ENCODE measurements around the gene PEAK1.

Gene PEAK1

DNA sequence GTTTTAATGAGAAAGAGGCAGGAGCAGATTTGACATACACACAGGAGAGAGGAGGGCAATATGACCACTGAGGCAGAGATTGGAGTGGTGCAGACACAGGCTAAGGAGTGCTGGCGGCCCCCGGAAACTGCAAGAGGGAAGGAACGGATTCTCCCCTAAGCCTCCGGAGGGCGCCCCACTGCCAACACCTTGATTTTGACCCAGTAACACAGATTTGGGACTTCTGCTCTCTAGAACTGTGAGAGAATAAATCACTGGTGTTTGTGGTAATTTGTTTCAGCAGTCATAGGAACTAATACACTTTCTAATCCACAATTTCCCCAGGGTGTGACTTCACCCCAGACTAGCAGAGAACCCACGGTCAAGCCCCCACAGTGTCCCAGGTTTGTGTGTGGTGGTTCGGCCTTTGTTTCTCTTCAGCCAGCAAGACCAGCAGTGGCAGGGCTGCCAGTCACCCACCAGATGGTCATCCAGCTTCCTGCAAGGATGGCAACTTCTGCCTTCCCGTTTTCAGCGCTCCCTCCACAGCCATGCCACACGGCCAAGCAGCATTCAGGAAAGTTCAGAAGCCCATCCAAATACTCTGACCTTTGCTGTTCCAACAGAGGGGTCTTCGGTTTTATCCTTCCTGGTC lies 325.4 kb downstream of the PEAK1 start:
- DNase-seq (ENCODE audit: low read depth): no peak

GRCh38 chr15:77093436-77093835 lies 326.5 kb downstream of the PEAK1 start:
- no peak for DNase-seq (ENCODE audit: low read depth)

DNA sequence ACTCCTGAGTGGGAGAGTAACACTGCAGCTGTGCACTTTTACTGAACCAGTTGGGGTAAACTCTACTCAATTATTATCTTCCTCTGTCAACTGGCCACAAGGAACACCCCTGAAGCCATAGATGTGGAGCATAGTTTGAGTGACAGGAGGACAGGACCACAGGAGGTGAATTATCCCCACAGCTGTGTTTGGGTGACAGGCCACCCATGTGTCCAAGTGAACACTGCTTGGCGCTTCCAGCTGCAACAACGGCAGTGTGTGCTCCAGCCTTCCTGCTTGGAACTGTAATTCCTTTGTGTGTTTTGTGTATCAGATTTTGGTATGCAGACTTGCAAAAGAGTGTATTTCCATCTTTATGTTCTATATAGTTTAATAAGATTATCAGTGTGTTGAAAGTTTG lies 328.8 kb downstream of the PEAK1 start:
- DNase-seq (ENCODE audit: low read depth): no peak

DNA sequence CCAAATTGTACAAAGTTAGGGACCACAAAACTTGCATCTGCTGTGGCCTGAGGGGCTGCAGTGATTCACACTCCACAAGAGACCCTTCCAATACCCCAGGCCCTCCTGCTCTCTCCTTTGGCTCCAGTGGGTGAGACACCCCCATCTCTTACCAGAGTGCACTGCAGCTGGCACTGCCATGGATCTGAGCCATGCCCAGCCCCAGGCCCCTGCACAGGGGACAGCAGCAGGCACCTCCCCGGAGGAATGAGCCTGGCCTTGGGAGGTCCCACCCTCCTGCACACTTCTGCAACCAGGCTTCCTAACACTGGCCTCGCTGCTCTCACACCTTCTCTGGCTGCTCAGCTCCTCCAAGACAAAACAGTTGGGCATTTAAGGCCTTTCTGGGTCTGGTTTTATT lies 332.7 kb downstream of the PEAK1 start:
- DNase-seq (ENCODE audit: low read depth): no peak

DNA sequence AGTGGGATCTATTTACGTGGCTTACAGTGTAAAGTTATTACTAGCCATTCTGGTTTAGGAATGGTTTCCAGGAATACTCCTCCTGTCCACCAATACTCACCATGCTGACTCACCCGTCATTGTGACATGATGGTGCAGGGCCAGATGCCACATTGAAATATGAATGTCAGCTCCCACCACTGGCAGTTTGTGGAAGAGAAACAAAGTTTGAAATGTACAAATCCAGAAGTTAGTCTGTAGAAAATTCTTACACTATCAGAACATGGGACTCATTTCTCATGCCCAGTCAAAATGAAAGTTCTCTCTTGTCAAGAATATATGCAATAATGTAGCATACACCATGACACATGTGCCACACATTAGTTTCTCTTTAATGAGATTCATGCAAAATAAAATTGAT lies 334.6 kb downstream of the PEAK1 start:
- DNase-seq (ENCODE audit: low read depth): peak; percentile 82

GRCh38 chr15:77084436-77084835 lies 335.5 kb downstream of the PEAK1 start:
- no peak for DNase-seq (ENCODE audit: low read depth)

- no peak for DNase-seq (ENCODE audit: low read depth)
Observed at GRCh38 chr15:77083381-77084160, 336.3 kb downstream of the PEAK1 start.

DNA sequence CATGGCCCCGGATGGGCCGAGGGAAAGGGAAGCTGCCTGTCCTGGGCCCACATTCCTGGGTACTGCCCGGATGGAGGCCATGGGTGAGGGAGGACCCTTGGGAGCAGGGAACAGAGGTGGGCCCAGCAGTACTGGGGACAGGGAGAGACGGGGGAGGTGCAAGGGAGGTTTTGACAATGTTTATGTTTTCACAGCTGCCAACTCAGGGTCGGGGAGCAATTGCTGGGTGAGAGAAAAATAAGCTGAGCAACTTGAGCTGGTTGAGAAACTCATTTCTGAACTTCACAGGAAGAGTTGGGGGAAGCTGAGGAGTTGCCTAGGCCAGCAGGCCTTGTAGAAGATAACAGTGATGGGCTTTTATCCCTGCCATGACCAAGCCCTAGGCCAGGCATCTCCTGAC lies 337.9 kb downstream of the PEAK1 start:
- DNase-seq (ENCODE audit: low read depth): no peak

DNA sequence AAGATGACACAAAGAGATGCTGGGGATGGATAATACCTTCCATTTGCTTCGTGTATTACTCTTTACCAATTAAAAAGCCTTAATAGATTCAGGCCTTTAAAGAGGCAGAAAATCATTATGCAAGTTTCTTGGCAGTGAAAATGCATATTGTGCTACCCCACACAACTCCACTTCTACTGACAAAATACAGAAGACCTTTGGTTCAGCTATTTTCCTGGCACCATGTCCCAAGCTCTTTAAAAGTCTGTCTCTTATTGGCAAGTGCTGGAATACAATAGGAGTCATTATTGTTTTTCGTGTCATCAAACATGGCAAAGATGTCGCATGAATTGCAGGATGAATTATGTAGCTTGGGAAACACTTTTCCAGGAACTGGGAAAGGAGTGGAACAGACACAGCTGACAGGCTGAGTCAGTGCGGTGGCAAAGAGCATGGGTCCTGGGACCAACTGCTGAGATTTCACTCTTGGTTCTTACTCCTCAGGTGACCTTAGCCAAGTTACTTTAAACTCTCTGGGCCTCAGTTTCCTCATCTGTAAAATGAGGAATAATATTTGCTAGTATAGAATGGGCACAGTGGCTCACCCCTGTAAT lies 343.5 kb downstream of the PEAK1 start:
- no peak for DNase-seq (ENCODE audit: low read depth)

- no peak for DNase-seq (ENCODE audit: low read depth)
Observed at GRCh38 chr15:77075528-77075927, 344.4 kb downstream of the PEAK1 start.

GRCh38 chr15:77074350-77074749 lies 345.6 kb downstream of the PEAK1 start:
- no peak for DNase-seq (ENCODE audit: low read depth)

DNA sequence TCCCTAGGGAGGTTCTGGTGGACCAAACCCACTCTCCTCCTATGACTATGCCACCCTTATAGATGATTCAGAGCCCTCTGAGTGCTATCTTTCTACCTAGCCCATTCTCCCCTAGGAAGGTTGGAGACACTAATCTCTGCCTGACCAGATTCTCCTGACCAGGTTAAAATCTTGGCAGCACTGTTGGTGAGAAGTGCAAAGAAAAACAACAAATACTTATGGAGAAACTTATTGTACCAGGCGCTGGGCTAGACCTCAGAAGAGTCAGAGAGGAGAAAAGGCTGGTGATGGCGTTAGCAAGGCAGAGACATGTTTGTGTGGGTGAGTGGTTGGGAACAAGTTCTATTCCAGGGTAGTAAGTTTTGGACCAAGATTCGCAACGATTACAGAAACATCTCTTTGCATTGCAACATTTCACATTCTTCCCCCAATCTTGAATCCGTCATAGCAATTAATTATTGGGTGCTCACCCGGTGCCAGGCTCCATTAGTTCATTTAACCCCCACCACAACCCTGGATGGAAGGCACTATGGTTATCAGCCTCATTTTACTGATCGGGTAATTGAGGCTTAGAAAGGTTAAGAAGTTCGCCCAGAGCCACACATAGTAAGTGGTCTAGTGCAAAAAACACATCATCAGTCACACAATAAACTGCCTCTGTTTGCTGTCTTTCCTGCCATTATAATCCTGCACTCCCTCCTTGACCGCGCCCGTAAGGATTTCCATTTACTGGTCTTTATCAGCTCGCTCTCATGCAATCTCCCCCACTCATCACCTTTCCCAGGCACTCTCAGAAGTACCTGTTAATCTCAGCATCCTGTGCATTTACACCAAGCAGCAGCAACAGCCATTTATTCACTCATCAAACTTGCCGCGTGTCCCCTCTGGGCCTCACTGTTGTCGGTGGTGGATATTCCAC lies 348.3 kb downstream of the PEAK1 start:
- no peak for DNase-seq (ENCODE audit: low read depth)

DNA sequence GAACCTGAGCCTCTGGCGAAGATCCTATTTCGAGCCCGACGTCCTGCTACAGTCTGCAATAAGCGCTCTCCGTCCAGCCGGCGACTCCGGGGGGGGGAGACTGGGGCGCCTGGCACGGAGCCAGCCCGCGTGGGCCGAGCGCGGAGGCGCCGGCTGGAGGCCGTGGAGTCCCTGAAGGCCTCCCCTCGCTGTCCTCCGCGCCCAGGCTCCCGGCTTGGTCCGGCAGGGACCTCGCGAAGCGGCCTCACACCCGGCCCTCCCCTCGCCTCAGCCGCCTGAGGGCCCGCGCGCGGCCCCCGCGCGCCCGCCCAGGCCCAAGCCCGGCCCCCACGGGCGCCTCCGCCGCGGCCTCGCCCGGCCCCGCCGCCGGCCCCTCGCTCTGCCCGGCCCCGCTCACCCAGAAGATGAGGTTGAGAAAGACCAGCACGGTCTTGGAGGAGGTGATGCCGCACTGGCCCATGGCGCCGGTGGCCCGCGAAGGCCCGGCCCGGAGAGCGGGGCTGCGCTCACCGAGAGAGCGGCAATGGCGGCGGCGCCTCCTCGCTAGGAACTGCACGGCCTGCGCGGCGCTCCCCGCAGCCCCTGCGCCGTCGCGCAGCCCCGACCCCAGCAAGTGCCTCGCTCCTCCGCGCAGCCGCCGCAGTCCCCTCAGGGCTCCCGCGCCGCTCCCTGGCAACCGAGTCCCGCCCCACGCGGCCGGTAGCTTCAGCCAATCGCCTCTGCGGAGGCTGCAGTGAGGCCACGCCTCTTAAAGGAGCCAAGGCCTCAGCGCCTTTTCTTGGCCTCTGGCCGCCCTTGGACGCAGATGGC lies 349.2 kb downstream of the PEAK1 start, which contains the start of gene TSPAN3:
TSS of gene TSPAN3 (minus strand) at position 615 of the 810 bp plus-strand sequence. CDS start at position 460, 155 bp downstream.
- DNase-seq (ENCODE audit: low read depth): peak; percentile 84

GRCh38 chr15:77070180-77070494 lies 349.8 kb downstream of the PEAK1 start:
- DNase-seq (ENCODE audit: low read depth): no peak

- DNase-seq (ENCODE audit: low read depth): no peak
Observed at GRCh38 chr15:77069521-77070121, 350.3 kb downstream of the PEAK1 start.

GRCh38 chr15:77068633-77069032 lies 351.3 kb downstream of the PEAK1 start:
- DNase-seq (ENCODE audit: low read depth): no peak

- no peak for DNase-seq (ENCODE audit: low read depth)
Observed at GRCh38 chr15:77067691-77068367, 352.1 kb downstream of the PEAK1 start.

- no peak for DNase-seq (ENCODE audit: low read depth)
Observed at GRCh38 chr15:77066971-77067690, 352.8 kb downstream of the PEAK1 start.

DNA sequence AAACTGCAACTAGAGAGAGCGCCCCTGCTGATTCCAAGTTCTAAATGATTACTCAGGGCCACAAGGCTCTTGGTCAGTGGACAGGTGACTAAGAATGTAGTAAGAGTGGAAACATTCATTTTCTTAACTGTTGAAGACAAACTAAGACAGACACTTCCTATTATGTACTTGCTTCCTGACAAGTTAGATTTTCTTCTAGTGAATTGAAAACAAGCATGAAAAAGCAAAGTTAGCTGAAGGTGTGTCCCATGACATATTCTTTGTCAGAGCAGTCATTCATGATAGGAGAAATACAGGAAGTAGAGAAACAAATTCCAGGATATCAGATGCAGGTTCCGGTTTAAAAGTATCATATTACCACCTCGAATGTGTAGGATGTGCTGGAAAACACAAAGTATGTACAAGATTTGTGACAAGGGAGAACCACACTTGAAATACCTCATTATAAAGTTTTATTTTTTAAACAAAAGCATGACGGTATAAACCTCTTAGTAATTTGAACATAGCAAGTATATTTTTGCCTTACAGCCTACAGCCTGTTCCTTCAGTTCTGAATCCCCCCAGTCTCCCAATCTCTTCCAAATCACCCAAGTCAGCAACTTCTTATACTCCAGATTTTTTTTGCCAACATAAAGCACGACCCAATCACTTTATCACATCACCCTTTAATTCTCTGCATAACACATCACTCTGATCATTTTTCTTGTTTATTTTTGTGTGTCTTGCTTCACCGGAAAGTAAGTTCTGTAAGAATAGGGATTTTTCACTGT lies 355.2 kb downstream of the PEAK1 start:
- DNase-seq (ENCODE audit: low read depth): no peak
